Cardiac fibroblast (primary cell): ENCODE data around the gene TLR10.

Experiments used
- DNase-seq, 2 donors: peaks; one replicate each; pipeline versions ENCODE4 v3.0.0 to v3.0.0-alpha.2; 2010; ENCODE audit warnings: low read depth in 2 of 2
- H3K4me3 ChIP-seq, 2 donors: replicated peaks in 1 of 2; 1 replicate in 1 of 2; 2 replicates in 1 of 2; pipeline ENCODE4 v1.5.1; 2011; ENCODE audit warnings: low read depth in 2 of 2, low read length in 2 of 2, mild to moderate bottlenecking in 2 of 2, moderate library complexity in 1 of 2
- CTCF ChIP-seq: IDR thresholded peaks from one replicate; pipeline ENCODE4 v1.5.1; 2011; ENCODE audit warnings: low read depth, mild to moderate bottlenecking, low read length, inconsistent platforms

TLR10 gene

DNA sequence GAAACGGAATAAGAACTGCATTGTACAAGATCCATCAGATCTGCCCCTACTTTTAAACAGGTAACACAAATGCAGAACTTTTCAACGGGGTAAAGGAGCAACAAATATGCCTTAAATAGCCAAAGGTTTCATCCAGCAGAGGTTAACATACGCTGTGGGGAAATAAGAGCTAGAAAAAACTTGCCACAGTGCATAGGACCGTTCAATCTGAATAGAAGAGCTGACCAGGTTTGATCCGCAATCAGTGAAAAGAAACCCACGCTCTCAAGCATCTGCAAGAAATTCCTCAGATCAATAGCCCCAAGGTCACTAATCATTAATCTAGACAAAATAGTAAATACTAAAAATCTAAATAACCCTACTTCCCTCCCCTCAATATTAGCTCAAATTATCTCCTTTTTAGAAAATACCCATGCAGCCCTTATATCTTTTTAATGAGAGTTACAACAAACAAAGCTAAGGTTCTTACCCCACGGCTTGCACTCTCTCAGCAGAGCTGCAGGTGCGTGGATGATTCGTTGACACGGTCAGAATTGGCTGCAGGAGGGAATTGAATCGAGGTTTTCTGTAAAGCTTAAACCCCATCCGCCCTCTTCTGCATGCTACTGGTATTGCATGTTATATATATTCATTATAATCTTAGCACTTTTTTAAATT is at the start of gene TLR10:
TSS of gene TLR10 (minus strand) at position 539 of the 657 bp plus-strand sequence. CDS start 7,400 bp downstream, outside the sequence.
- peak; percentile 57 for TF ChIP-seq CTCF
- no peak within 1 kb of the TSS for H3K4me3 ChIP-seq
- DNase-seq: peak; percentile 63 to 73

GRCh38 chr4:38832206-38832605 is 49.4 kb upstream of the TLR10 start:
- DNase-seq: no peak
- no peak for TF ChIP-seq CTCF
- no peak overlapping the region for H3K4me3 ChIP-seq

GRCh38 chr4:38831653-38832052 is 48.9 kb upstream of the TLR10 start:
- peak in 1 of 2 donors; percentile 10 for DNase-seq
- TF ChIP-seq CTCF: no peak
- H3K4me3 ChIP-seq: no peak overlapping the region

GRCh38 chr4:38829237-38829636 is 46.4 kb upstream of the TLR10 start:
- H3K4me3 ChIP-seq: no peak overlapping the region
- DNase-seq: no peak
- no peak for TF ChIP-seq CTCF

DNA sequence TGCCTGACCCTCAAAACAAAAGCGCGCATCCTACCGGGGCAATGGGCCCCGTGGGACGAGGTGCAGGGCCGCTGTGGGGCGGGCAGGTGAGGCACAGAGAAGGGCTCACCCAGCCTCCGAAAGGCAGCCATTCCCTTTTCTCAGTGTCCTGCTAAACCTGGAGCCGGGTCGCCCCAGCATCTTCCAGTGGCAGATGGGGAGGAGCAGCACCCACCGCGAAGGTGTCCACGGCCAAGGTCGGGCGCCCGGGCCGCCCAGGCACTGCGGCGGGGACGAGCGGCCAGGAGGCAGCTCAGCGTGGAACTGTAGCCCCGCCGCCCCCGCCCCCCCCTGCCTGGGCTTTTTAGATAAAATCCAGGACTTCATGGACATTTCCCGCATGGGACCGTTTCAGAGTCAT is 41.0 kb upstream of the TLR10 start:
- H3K4me3 ChIP-seq: no peak overlapping the region
- no peak for TF ChIP-seq CTCF
- no peak for DNase-seq

DNA sequence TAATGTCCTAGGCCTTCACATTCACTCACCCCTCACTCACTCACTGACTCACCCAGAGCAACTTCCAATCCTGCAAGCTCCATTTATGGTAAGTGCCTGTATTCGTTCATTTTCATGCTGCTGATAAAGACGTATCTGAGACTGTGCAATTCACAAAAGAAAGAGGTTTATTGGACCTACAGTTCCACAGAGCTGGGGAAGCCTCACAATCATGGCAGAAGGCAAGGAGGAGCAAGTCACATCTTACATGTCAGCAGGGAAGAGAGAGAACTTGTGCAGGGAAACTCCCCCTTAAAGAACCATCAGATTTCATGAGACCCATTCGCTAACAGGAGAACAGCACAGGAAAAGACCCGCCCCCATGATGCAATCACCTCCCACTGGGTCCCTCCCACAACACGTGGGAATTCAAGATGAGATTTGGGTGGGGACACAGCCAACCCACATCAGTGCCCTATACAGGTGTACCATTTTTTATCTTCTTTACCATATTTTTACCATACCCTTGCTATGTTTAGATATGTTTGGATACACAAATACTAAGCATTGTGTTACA is 40.0 kb upstream of the TLR10 start:
- peak in 1 of 2 donors; percentile 15 for DNase-seq
- no peak overlapping the region for H3K4me3 ChIP-seq
- TF ChIP-seq CTCF: no peak
